Large intestine (tissue), 3 donors: ENCODE data around the gene FTSJ1. TPM values are rescaled to one million over a fixed set of nuclear protein-coding genes. Genes with fewer than 3 reads are reported as not detected.
A peak's percentile ranks its signal among the peaks of the same experiment; 100 is the strongest.

ENCODE experiments used
- DNase-seq, 2 donors: peaks; one replicate each; pipeline versions ENCODE4 v3.0.0 to v3.0.0-alpha.2; 2013
- H3K27ac ChIP-seq: one replicate; pipeline ENCODE4 v1.5.1; 2013; ENCODE audit warnings: low read length
- H3K27me3 ChIP-seq: 2 replicates; pipeline ENCODE4 v1.6.1; 2013; ENCODE audit warnings: low read length; ENCODE audit not compliant: control insufficient read depth, insufficient read depth
- H3K36me3 ChIP-seq: 2 replicates; pipeline ENCODE4 v1.6.1; 2013; ENCODE audit warnings: low read length; ENCODE audit not compliant: control insufficient read depth, insufficient read depth
- H3K4me1 ChIP-seq: one replicate; pipeline ENCODE4 v1.6.1; 2013; ENCODE audit warnings: low read length; ENCODE audit not compliant: control insufficient read depth, insufficient read depth
- H3K4me3 ChIP-seq: one replicate; pipeline ENCODE4 v1.5.1; 2013; ENCODE audit warnings: low read length
- H3K9me3 ChIP-seq: one replicate; pipeline ENCODE4 v1.6.1; 2013; ENCODE audit warnings: mild to moderate bottlenecking, low read depth, low read length, moderate library complexity; ENCODE audit not compliant: control insufficient read depth
- WGBS: methylation state at CpG from one replicate; pipeline ENCODE4 v1.1.5; 2013; ENCODE audit warnings: low lambda C conversion rate; ENCODE audit not compliant: insufficient coverage; 5-methylcytosine and 5-hydroxymethylcytosine counted together
- polyA plus RNA-seq: library from polyadenylated mRNA; unstranded; fragments of 120-200 nt; gene quantifications from one replicate; pipeline ENCODE4 v1.2.1, GENCODE V29; 2013

FTSJ1 gene
- polyA plus RNA-seq, 1 donor, result 21.1 TPM

DNA sequence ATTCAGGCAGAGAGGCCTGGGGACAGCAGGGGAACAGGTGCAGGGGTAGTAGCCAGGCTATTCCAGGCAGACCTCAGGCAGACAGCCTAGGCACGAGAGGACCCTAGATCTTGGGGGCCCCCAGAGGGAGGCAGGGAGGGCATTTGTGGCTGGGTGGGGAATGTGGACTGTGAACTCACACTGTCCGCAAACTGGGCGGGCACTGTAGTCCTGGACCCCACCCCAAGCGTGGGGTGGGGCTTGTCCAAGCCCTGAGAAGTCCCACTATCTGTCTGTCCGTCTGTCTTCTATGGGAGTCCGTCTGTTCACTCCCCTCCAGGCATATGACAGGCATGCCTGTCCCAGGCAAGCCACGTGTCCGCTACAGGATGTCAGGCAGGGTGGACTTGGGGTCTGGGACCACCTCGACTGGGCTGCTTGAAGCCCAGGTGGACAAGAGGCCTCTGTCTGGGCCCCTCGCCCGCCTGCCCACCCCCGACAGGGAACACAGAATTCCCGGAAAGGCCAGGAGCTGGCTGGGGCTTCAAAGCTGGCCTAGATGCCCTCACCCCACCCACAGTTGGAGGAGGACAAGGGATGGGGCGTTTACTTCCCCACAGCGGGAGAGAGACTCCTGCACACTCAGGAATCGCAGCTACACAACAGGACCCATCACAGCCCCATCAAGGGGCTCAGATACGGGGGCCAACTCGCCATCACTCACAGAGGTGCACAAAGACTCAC, 5.7 kb upstream of the FTSJ1 start, which contains the start of gene SLC38A5:
Gene SLC38A5, minus strand, starts transcription at position 151 of the 723 bp plus-strand sequence. CDS start 2,336 bp downstream, outside the sequence.
- peak; percentile 60 to 77 for DNase-seq
- H3K4me1 ChIP-seq, result peaks cover 19% of the 10 kb centered on the region
- H3K27ac ChIP-seq, result peak within 1 kb of the TSS; percentile 52
- H3K36me3 ChIP-seq, result no peaks in the 10 kb centered on the region
- H3K9me3 ChIP-seq, result no peaks in the 10 kb centered on the region
- no peaks in the 10 kb centered on the region for H3K27me3 ChIP-seq
- H3K4me3 ChIP-seq, result peak within 1 kb of the TSS; percentile 55
- WGBS, result no CpG with 5 or more reads among the region's 18 CpGs

DNA sequence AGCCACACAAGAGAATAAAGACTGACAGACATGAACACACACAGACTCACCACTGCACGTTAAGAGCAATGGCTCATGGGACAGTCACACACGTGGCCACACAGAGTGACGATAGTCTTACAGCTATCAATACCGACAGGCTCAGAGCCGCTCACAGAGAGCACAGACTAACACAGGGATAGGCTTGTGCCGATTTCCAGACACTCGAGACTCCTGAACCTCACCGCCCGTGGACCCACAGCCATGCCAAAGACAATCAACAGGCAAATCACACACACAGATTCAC, 5.2 kb upstream of the FTSJ1 start:
- no peak overlapping the region for H3K4me3 ChIP-seq
- DNase-seq, result no peak
- peaks cover 19% of the 10 kb centered on the region for H3K4me1 ChIP-seq
- H3K27ac ChIP-seq, result no peak overlapping the region
- no CpG with 5 or more reads among the region's 9 CpGs for WGBS
- H3K36me3 ChIP-seq, result no peaks in the 10 kb centered on the region
- no peaks in the 10 kb centered on the region for H3K27me3 ChIP-seq
- H3K9me3 ChIP-seq, result no peaks in the 10 kb centered on the region

DNA sequence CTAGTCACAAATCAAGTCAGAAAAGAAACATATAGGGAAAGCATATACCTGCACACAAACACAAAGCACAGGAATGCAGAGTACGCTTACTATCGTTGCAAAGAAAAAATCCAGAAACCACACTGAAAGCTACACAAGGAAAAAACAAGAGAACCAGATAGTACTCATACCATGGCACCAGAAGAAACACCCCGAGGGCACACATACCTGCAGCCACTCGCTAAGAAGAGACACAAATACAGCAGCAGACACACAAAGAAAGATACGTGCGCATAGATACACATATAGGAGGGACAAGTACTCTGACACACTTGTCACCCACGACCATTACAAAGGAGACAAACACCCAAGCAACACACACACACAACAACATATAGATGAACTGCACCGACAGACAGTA, 4.5 kb upstream of the FTSJ1 start:
- WGBS, result no CpG with 5 or more reads among the region's 8 CpGs
- Histone ChIP-seq H3K36me3 (no peaks in the 10 kb centered on the region), H3K9me3 (no peaks in the 10 kb centered on the region), H3K4me3 (no peak overlapping the region), H3K27ac (no peak overlapping the region), H3K4me1 (peaks cover 19% of the 10 kb centered on the region), H3K27me3 (no peaks in the 10 kb centered on the region)
- DNase-seq, result no peak

DNA sequence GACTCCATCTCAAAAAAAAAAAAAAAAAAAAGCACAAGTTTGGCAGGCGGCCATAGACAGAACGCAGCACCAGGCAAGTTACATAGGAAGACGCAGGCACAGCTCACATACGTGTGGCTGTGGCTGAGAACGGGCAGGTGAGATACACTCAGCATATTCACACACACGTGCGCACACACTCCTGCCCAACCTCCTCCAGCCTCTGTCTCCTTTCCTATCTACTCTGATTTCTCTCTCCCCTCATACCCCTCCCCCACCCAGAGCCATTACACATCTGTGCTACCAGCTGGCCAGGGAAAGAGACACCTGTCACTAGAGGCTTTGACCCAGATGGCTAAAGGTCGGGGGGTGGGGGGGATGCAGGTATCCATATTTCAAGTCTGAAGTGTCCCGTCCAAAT, 3.8 kb upstream of the FTSJ1 start:
- Histone ChIP-seq H3K9me3 (no peaks in the 10 kb centered on the region), H3K27me3 (no peaks in the 10 kb centered on the region), H3K27ac (no peak overlapping the region), H3K36me3 (no peaks in the 10 kb centered on the region), H3K4me3 (no peak overlapping the region), H3K4me1 (peaks cover 19% of the 10 kb centered on the region)
- WGBS, result no CpG with 5 or more reads among the region's 9 CpGs
- DNase-seq, result no peak

DNA sequence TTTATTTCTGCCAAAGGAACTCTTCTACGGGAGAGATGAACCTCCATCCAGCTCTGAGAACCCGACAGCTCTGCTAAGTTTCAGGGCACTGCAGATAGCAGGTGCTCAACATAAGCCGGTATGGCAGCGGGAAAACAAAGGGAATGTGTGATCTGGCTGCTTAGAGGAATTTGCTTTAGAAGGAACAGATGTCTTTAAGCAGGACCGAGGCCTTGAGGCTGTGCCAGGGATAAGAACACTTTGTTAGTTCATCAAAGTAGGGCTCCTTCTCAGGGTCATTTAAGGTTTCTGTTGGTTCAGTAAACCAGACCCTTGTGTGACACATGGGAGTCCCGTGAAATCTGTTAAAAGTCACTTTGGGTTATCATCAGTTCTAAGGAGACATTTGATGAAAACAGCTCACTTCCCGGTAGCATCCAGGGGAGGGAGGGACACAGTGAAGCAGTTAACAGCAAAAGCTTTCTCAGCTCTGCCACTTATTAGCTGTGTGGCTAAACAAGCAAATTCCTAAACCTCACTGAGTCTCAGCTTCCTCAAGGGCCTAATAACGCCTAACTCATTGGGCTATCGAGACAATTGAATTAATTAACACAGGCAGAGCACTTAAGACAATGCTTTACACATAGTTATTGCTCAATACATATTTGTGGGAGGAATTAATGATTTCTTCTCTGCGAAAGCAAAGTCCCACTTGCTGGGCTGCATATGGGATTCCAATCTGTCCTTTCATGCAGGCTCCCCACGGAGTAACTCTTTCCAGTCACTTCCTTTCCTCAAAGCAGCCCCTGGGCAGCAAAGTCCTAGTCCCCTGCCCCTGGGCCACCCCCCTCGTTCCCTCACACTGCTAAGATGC, 2.9 kb upstream of the FTSJ1 start:
- Histone ChIP-seq H3K36me3 (no peaks in the 10 kb centered on the region), H3K4me3 (no peak overlapping the region), H3K9me3 (no peaks in the 10 kb centered on the region), H3K27ac (no peak overlapping the region), H3K27me3 (no peaks in the 10 kb centered on the region), H3K4me1 (peaks cover 15% of the 10 kb centered on the region)
- no CpG with 5 or more reads among the region's 12 CpGs for WGBS
- DNase-seq, result no peak

- Histone ChIP-seq H3K27me3 (no peaks in the 10 kb centered on the region), H3K27ac (no peak overlapping the region), H3K36me3 (no peaks in the 10 kb centered on the region), H3K4me3 (no peak overlapping the region), H3K9me3 (no peaks in the 10 kb centered on the region), H3K4me1 (peaks cover 15% of the 10 kb centered on the region)
- no CpG with 5 or more reads among the region's 9 CpGs for WGBS
- no peak for DNase-seq
Observed at GRCh38 chrX:48473704-48473990, 2.4 kb upstream of the FTSJ1 start.

DNA sequence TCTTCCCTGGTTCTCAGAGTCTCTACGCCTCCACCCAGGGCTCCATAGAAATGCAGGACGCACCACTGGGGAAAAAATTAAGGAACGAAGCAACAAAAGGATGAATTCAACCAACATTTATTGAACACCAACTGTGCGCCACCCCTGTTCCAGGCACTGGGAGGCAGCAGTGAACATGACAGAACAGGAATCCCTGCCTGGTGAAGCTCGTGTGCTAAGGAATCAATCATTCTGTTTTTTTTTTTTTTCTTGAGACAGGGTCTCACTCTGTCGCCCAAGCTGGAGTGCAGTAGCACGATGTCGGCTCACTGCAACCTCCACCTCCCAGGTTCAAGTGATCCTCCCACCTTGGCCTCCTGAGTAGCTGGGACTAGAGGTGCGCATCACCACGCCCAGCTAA, 1.9 kb upstream of the FTSJ1 start:
- H3K4me1 ChIP-seq, result peaks cover 15% of the 10 kb centered on the region
- H3K9me3 ChIP-seq, result no peaks in the 10 kb centered on the region
- no peak overlapping the region for H3K4me3 ChIP-seq
- no peaks in the 10 kb centered on the region for H3K36me3 ChIP-seq
- no peaks in the 10 kb centered on the region for H3K27me3 ChIP-seq
- WGBS, result no CpG with 5 or more reads among the region's 10 CpGs
- H3K27ac ChIP-seq, result no peak overlapping the region
- DNase-seq, result no peak

DNA sequence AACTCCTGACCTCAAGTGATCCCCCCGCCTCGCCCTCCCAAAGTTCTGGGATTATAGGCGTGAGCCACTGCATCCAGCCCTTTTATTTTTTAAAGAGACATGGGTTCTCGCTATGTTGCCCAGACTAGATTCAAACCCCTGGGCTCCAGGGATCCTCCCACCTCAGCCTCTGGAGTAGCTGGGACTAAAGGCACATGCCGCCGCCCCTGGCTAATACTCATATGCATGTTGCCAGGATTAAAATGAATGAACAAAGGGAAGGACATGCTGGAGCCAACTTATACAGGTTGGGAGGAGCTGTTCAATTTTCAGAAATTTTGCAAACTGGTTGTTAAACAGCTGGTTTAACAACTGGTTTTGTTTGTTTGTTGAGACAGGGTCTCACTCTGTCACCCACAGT, 1.4 kb upstream of the FTSJ1 start:
- Histone ChIP-seq H3K4me3 (no peak overlapping the region), H3K36me3 (no peaks in the 10 kb centered on the region), H3K9me3 (no peaks in the 10 kb centered on the region), H3K27ac (no peak overlapping the region), H3K4me1 (peaks cover 11% of the 10 kb centered on the region), H3K27me3 (no peaks in the 10 kb centered on the region)
- no CpG with 5 or more reads among the region's 6 CpGs for WGBS
- no peak for DNase-seq

DNA sequence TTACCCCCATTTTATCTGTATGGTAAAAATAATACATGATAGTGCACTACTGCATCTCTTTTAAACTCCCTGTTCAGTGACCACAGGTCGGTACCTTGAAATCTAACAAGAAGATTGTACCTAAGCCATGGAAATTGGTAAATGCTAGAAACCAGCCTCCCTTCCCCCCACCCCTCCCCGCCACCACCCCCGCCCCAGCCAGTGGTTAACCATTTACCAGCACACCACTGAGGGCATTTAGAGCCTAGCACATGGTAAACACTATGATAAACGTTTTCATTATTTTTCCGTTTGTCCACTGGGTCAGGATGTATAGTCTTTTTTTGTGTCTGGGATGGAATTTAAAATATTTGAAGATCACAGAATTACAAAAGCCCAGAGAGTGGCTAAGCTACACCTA, 703 bp upstream of the FTSJ1 start:
- no peaks in the 10 kb centered on the region for H3K9me3 ChIP-seq
- WGBS, result no CpG with 5 or more reads among the region's 5 CpGs
- peaks cover 5% of the 10 kb centered on the region for H3K4me1 ChIP-seq
- H3K27me3 ChIP-seq, result no peaks in the 10 kb centered on the region
- no peaks in the 10 kb centered on the region for H3K36me3 ChIP-seq
- DNase-seq, result no peak
- H3K4me3 ChIP-seq, result peak overlapping the region; percentile 78
- peak overlapping the region; percentile 54 for H3K27ac ChIP-seq

GRCh38 chrX:48476919-48477318, 920 bp downstream of the FTSJ1 start:
- Histone ChIP-seq H3K4me1 (peaks cover 3% of the 10 kb centered on the region), H3K36me3 (peaks cover 2% of the 10 kb centered on the region), H3K9me3 (no peaks in the 10 kb centered on the region), H3K4me3 (peak overlapping the region; percentile 78), H3K27ac (no peak overlapping the region), H3K27me3 (no peaks in the 10 kb centered on the region)
- no CpG with 5 or more reads among the region's 4 CpGs for WGBS
- no peak for DNase-seq
